GM23248 (cell line): ENCODE data around the gene SLC29A4.
"Not testable (repeated sequence)": the region's sequence is repeated elsewhere in the genome, so short reads cannot be mapped to it uniquely, and the experiment has no call there.

Experiments used
- EZH2 ChIP-seq: fragments of 200-600 bp; sonication (generic); IDR thresholded peaks from 2 replicates; pipeline ENCODE4 v1.6.1; 2018; ENCODE audit warnings: antibody characterized with exemption, mild to moderate bottlenecking; ENCODE audit not compliant: insufficient read depth, poor library complexity, severe bottlenecking
- EZH2phosphoT487 ChIP-seq: fragments of 200-600 bp; sonication (generic); IDR thresholded peaks from 2 replicates; pipeline ENCODE4 v1.6.1; 2018; ENCODE audit warnings: antibody characterized with exemption, moderate library complexity, mild to moderate bottlenecking, low read depth; ENCODE audit not compliant: insufficient read depth

DNA sequence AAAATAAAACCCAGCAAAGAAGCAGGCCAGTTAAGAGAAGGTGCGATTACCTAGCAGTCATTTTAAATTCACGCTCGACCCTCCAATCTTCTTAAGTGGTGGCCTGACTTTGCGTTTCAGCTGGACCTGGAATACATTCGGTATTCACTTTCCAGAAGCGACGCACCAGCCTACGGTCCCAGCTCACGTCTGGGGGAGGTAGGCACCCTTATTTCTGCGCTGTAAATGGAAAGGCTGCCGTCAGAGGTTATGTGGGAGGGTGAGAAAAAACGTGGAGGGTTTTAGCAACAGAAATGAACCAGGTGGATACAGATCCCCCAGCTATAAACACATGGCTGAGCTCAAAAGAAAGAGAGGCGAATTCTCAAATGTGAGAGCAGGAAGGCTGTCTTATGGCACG, 29.2 kb upstream of the SLC29A4 start:
- TF ChIP-seq EZH2phosphoT487, EZH2: not testable (repeated sequence)
